Measurements from ENCODE around the gene CAMP. TPM values are rescaled to one million over a fixed set of nuclear protein-coding genes. Genes with fewer than 3 reads are reported as not detected.

CAMP gene
- total RNA-seq, 1 donor, result not detected

DNA sequence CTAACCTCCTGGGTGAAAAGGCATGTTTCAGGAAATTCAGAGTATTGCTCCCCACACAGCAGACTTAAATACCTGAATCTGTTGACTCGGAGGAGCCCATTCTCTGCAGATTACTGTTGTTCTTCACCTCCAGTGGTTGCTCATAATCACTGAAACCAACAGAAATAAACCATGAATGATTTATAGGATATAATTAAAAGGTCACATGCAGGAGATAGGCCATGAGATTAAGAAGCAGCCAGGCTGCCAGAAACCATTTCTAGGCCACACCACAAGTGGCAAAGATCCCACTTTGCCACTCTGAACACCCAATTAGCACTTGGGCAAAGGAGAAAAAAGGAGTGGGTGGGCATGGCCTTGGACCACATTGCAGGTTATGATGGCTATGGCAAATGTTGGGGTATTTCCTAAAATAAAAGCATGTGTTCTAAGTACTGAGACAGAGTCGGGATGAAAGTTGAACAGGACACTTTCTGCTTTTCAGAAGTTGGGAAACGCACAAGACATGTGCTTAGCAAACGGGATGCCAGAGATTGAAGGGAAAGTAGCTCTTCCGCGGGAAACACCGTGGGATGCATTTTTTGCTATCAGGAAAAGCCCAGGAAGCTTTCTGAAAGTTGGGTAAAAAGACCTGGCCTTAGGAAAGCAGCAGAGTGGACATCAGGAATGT lies 36.5 kb upstream of the CAMP start:
- TF ChIP-seq, protein P1, sequence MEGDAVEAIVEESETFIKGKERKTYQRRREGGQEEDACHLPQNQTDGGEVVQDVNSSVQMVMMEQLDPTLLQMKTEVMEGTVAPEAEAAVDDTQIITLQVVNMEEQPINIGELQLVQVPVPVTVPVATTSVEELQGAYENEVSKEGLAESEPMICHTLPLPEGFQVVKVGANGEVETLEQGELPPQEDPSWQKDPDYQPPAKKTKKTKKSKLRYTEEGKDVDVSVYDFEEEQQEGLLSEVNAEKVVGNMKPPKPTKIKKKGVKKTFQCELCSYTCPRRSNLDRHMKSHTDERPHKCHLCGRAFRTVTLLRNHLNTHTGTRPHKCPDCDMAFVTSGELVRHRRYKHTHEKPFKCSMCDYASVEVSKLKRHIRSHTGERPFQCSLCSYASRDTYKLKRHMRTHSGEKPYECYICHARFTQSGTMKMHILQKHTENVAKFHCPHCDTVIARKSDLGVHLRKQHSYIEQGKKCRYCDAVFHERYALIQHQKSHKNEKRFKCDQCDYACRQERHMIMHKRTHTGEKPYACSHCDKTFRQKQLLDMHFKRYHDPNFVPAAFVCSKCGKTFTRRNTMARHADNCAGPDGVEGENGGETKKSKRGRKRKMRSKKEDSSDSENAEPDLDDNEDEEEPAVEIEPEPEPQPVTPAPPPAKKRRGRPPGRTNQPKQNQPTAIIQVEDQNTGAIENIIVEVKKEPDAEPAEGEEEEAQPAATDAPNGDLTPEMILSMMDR (IDR thresholded peaks at IDR 0.05; ENCODE audit: insufficient read depth, low read depth, low read length), result no peak
- H3K4me3 ChIP-seq (ENCODE audit: low read depth, low read length), result peak overlapping the region; percentile 87
- DNase-seq (ENCODE audit: low read depth), result peak; percentile 37

DNA sequence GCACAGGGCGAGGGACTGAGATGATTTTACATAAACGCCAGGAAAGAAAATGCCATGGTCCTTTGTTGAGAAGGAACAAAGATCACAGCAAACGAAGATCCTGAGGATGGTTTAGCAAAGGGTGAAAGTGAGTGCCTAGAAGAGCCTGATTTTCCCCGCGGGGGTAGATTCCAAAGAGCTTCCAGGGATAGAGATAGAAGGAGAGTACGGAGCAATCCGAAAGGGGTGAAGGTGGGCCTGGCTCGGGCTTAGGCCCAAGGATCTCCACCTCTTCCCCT lies 36.1 kb upstream of the CAMP start:
- peak overlapping the region; percentile 87 for H3K4me3 ChIP-seq (ENCODE audit: low read depth, low read length)
- TF ChIP-seq, protein P1 (IDR thresholded peaks at IDR 0.05; ENCODE audit: insufficient read depth, low read depth, low read length), result no peak
- DNase-seq (ENCODE audit: low read depth), result no peak

DNA sequence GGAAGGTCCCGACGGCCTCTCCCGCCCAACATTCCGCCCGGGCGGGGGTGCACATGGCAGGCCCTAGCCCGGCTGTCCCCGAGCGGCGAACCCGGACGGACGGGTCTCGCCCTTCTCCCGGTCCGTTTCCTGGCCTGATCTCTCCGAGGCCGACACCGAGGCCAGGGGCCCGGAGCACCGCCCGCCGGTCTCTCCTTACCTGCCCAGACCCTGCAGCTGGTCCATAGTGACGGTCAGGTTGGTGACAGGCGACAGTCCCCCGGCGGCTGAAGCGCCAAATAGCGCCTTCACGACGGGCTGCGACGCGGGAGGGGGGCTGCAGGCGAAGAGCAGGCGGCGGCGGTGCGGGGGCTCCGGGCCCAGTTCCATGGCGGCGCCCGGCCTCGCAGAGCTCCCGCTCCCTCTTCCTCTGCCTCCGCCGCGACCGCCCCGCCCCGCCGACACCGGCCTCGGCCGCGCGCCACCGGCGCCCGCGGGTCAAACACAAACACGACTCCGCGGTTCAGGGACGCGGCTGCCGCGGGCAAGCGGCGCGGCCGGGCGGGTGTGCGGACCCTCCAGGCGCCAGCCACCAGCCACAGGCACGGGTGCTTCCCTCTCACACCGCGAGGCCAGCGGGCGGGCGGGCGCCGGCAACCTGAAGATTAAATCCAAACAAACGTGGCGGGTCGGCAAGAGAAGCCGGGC lies 35.6 kb upstream of the CAMP start:
- H3K4me3 ChIP-seq (ENCODE audit: low read depth, low read length), result peak overlapping the region; percentile 87
- TF ChIP-seq, protein P1 (IDR thresholded peaks at IDR 0.05; ENCODE audit: insufficient read depth, low read depth, low read length), result no peak
- peak; percentile 5 for DNase-seq (ENCODE audit: low read depth)

DNA sequence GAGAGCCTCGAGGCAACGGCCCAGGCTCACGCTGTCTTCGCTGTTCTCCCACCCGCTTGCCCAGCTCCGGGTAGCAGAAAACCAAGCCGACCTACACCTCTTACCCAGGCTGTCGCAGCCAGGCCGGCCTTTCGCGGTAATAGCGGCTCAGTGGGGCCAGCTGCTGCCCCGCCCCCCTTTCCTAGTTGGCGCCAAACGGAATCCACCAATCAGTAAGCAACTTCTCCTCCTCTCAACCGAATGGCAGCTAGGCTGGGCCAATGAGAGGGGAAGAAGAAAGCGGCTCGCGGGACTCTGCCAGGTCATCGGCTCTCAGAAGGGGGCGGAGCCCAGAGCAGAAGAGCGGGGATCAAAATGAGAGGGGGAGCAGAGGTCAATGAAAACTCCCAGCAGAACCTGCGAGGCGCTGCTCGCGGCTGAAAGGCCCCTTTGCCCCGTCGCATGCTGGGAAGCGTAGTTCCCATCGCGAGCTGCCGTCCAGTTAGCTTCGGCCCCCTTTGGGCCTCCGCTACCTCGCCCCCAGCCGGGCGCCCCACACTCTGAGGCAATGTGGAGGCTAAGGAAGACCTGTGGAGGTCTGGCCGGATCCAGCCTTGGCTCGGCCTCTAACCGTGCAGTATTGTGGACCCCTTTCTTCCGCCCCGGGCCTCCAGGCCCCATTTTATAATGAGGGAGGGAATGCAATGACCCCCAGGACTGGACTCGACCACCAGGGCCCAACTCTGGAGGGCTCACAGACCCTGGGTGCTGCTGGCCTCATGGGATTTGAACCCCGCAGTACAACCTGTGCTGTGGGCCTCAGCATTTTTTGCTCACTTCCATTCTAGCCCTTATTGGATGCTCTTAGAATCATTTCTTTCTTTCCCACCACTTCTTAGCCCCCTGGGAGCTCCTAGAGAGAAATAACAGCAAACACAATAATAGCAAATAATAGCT lies 34.8 kb upstream of the CAMP start, which contains the start of gene CDC25A:
Gene CDC25A (minus strand): TSS at position 152 of the 936 bp plus-strand sequence. CDS start 470 bp downstream, outside the sequence.
- peak; percentile 99 for DNase-seq (ENCODE audit: low read depth)
- H3K4me3 ChIP-seq (ENCODE audit: low read depth, low read length), result peak within 1 kb of the TSS; percentile 87
- TF ChIP-seq, protein P1 (IDR thresholded peaks at IDR 0.05; ENCODE audit: insufficient read depth, low read depth, low read length), result no peak

DNA sequence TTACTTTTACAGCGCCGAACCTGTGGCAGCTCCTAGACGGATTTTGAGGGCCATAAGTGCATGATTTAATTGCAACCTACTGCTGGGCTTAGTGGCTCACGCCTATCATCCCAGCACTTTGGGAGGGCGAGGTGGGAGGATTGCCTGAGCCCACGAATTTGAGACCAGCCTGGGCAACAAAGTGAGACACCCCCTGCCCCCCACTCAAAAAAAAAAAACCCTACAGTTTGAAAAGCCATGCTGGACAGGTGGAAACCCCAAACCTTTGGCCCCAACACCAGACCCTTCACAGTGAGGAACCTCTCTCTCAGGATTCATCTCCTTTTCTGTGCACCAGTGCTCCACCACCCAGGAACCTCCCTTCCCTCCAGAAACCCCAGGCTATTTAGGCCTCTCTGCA lies 34.0 kb upstream of the CAMP start:
- TF ChIP-seq, protein P1 (IDR thresholded peaks at IDR 0.05; ENCODE audit: insufficient read depth, low read depth, low read length), result no peak
- no peak for DNase-seq (ENCODE audit: low read depth)
- H3K4me3 ChIP-seq (ENCODE audit: low read depth, low read length), result no peak overlapping the region

DNA sequence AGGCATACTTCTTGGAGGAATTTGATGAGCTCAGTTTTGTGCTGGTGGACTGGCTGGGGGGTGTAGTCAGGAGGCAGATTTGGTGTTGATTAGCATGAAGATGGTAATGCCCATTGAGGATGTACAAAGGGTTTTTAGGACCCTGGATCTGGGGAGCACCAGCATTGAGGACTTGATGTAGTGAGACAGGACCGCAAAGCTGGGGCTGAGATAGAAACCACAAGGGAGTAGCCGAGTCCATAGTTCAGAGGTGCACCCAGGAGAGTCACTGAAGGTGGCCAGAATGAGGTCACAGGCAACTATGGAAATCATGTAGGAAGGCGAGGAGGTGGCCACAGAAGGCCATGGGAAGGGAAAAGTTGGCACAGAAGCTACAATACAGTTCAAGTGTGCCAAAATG lies 32.4 kb upstream of the CAMP start:
- TF ChIP-seq, protein P1 (IDR thresholded peaks at IDR 0.05; ENCODE audit: insufficient read depth, low read depth, low read length), result no peak
- DNase-seq (ENCODE audit: low read depth), result no peak
- no peak overlapping the region for H3K4me3 ChIP-seq (ENCODE audit: low read depth, low read length)

Data from fibroblast of villous mesenchyme (primary cell).